ENCODE data around the gene CLCN2.

The CLCN2 gene

GRCh38 chr3:184317201-184317600 lies 44.2 kb downstream of the CLCN2 start:
- Histone ChIP-seq H3K9ac (no peak overlapping the region), H3K4me3 (IDR thresholded peaks at IDR 0.05; ENCODE audit: insufficient read depth, low read depth, low read length) (no peak overlapping the region), H3K36me3 (ENCODE audit: insufficient read depth) (peaks cover 29% of the 10 kb centered on the region; the same call in 1 of the 2 replicates), H3K79me2 (ENCODE audit: insufficient read depth, low read depth) (peaks cover 72% of the 10 kb centered on the region), H3K4me2 (peak overlapping the region; percentile 79), H3K27me3 (ENCODE audit: insufficient read depth, low read depth) (no peaks in the 10 kb centered on the region; the same call in 1 of the 2 replicates), H3K4me1 (ENCODE audit: low read depth, poor library complexity, severe bottlenecking) (peaks cover 53% of the 10 kb centered on the region), H4K20me1 (ENCODE audit: insufficient read depth) (peaks cover 42% of the 10 kb centered on the region), H3K27ac (peak overlapping the region; percentile 11; the same call in 1 of the 2 replicates), H2AFZ (ENCODE audit: low read depth) (no peak overlapping the region)
- TF ChIP-seq, protein P1, sequence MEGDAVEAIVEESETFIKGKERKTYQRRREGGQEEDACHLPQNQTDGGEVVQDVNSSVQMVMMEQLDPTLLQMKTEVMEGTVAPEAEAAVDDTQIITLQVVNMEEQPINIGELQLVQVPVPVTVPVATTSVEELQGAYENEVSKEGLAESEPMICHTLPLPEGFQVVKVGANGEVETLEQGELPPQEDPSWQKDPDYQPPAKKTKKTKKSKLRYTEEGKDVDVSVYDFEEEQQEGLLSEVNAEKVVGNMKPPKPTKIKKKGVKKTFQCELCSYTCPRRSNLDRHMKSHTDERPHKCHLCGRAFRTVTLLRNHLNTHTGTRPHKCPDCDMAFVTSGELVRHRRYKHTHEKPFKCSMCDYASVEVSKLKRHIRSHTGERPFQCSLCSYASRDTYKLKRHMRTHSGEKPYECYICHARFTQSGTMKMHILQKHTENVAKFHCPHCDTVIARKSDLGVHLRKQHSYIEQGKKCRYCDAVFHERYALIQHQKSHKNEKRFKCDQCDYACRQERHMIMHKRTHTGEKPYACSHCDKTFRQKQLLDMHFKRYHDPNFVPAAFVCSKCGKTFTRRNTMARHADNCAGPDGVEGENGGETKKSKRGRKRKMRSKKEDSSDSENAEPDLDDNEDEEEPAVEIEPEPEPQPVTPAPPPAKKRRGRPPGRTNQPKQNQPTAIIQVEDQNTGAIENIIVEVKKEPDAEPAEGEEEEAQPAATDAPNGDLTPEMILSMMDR (conservative IDR thresholded peaks at IDR 0.05; ENCODE audit: low read depth, low read length) = no peak

DNA sequence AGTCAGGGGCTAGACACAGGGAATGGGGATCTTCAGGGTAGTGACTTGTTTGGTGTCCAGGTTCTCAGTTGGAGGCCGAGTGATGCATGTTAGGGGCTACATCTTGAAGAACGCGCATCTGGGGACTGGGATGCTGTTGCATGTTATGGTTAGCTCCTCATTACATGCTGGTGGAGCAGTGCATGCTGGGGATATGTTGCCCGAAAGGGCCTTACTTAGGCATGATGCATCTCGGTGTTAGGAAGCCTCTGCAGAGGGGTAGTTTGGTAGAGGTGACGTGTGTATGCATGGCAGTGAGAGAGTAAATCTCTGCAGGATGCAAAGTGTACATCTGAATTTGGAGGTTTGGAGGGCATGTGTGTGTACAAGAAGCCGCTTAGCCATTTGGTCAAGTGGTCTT lies 44.6 kb downstream of the CLCN2 start:
- Histone ChIP-seq H3K4me1 (ENCODE audit: low read depth, poor library complexity, severe bottlenecking) (peaks cover 53% of the 10 kb centered on the region), H4K20me1 (ENCODE audit: insufficient read depth) (peaks cover 42% of the 10 kb centered on the region), H3K27me3 (ENCODE audit: insufficient read depth, low read depth) (no peaks in the 10 kb centered on the region; the same call in 1 of the 2 replicates), H3K4me3 (IDR thresholded peaks at IDR 0.05; ENCODE audit: insufficient read depth, low read depth, low read length) (peak overlapping the region; percentile 72), H2AFZ (ENCODE audit: low read depth) (no peak overlapping the region), H3K79me2 (ENCODE audit: insufficient read depth, low read depth) (peaks cover 68% of the 10 kb centered on the region), H3K27ac (peak overlapping the region; percentile 11; the same call in 1 of the 2 replicates), H3K4me2 (peak overlapping the region; percentile 79), H3K36me3 (ENCODE audit: insufficient read depth) (peaks cover 25% of the 10 kb centered on the region; the same call in 1 of the 2 replicates), H3K9ac (no peak overlapping the region; the same call in 1 of the 2 replicates)
- TF ChIP-seq, protein P1 (conservative IDR thresholded peaks at IDR 0.05; ENCODE audit: low read depth, low read length) = no peak

DNA sequence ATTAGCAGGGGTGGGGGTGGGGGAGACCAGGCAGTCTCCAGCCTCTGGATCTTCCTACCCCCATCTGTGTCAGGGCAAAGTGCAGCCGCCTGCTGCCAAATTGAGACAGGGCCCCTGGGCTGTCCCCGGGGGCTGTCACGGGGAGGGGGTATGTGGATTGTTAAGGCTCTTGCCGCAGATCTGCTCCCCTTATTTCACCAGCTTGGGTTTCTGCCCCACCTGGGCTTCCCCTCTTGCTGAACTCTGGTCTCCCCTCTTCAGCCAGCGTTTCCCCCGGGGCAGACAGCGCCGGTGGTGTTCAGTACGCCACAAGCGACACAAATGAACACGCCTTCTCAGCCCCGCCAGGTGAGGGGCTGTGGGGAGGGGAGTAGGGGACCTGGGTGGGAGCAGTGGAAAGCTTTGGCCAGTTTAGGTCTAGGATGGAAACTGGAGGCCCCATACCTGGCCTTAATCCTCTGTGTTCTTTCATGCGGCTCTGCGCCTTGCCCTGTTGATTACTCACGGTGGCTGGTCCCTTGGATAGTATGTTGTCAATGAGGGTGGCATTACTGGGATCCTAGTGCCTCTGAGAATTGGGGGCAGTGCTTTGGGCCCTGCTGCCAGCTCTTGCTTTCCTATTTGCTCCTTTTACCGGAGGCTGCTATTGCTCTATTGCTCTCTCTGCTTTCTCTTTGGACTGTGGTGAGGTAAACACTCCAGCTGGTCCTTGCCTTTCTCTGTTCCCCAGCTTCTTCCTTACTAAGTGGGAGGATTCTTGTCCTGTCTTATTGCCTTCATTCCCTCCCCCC lies 45.3 kb downstream of the CLCN2 start:
- no peaks in the 10 kb centered on the region; the same call in 1 of the 2 replicates for H3K27me3 ChIP-seq (ENCODE audit: insufficient read depth, low read depth)
- no peak overlapping the region for H2AFZ ChIP-seq (ENCODE audit: low read depth)
- TF ChIP-seq, protein P1 (conservative IDR thresholded peaks at IDR 0.05; ENCODE audit: low read depth, low read length) = no peak
- H3K79me2 ChIP-seq (ENCODE audit: insufficient read depth, low read depth) = peaks cover 61% of the 10 kb centered on the region
- H3K4me2 ChIP-seq = peak overlapping the region; percentile 79
- peaks cover 18% of the 10 kb centered on the region; the same call in 1 of the 2 replicates for H3K36me3 ChIP-seq (ENCODE audit: insufficient read depth)
- peak overlapping the region; percentile 78; the same call in 1 of the 2 replicates for H3K27ac ChIP-seq
- peaks cover 53% of the 10 kb centered on the region for H3K4me1 ChIP-seq (ENCODE audit: low read depth, poor library complexity, severe bottlenecking)
- peak overlapping the region; percentile 97; the same call in 1 of the 2 replicates for H3K9ac ChIP-seq
- peak overlapping the region; percentile 91 for H3K4me3 ChIP-seq (IDR thresholded peaks at IDR 0.05; ENCODE audit: insufficient read depth, low read depth, low read length)
- H4K20me1 ChIP-seq (ENCODE audit: insufficient read depth) = peaks cover 42% of the 10 kb centered on the region

- H4K20me1 ChIP-seq (ENCODE audit: insufficient read depth) = peaks cover 37% of the 10 kb centered on the region
Observed at GRCh38 chr3:184315543-184315867, 45.9 kb downstream of the CLCN2 start.

More at GRCh38 chr3:184315543-184315867, 45.9 kb downstream of the CLCN2 start:
- TF ChIP-seq, protein P1 (conservative IDR thresholded peaks at IDR 0.05; ENCODE audit: low read depth, low read length) = no peak
- peak overlapping the region; percentile 17 for H3K4me3 ChIP-seq (IDR thresholded peaks at IDR 0.05; ENCODE audit: insufficient read depth, low read depth, low read length)
- H3K4me1 ChIP-seq (ENCODE audit: low read depth, poor library complexity, severe bottlenecking) = peaks cover 49% of the 10 kb centered on the region
- no peaks in the 10 kb centered on the region for H3K27me3 ChIP-seq (ENCODE audit: insufficient read depth, low read depth)
- H3K4me2 ChIP-seq = peak overlapping the region; percentile 79
- H2AFZ ChIP-seq (ENCODE audit: low read depth) = no peak overlapping the region
- peaks cover 55% of the 10 kb centered on the region for H3K79me2 ChIP-seq (ENCODE audit: insufficient read depth, low read depth)
- peak overlapping the region; percentile 97 for H3K9ac ChIP-seq
- H3K36me3 ChIP-seq (ENCODE audit: insufficient read depth) = peaks cover 14% of the 10 kb centered on the region; the same call in 1 of the 2 replicates
- peak overlapping the region; percentile 78 for H3K27ac ChIP-seq
